HEK293T (cell line): ENCODE measurements around the gene C1QL4.
A peak's percentile ranks its signal among the peaks of the same experiment; 100 is the strongest.

Experiments
- CTCF ChIA-PET: fragments of 350-600 bp; formaldehyde crosslinking; extraction: SDS; loops from one replicate; lab custom pipeline; 2021; ENCODE audit warnings: antibody characterized with exemption, inconsistent platforms; lab: Yijun Ruan, JAX
- POLR2A ChIA-PET: fragments of 350-600 bp; formaldehyde crosslinking; extraction: SDS; loops from one replicate; lab custom pipeline; 2020; ENCODE audit warnings: antibody characterized with exemption, inconsistent platforms; lab: Yijun Ruan, JAX
- DNase-seq: peaks from one replicate; pipeline ENCODE4 v3.0.0; 2012; ENCODE audit warnings: mixed read lengths; ENCODE audit errors: extremely low spot score
- ARNT ChIP-seq: fragments of 450-650 bp; IDR thresholded peaks from 2 replicates; pipeline ENCODE4 v1.6.1; 2017; ENCODE audit warnings: mild to moderate bottlenecking
- BHLHE40 ChIP-seq: fragments of 450-650 bp; IDR thresholded peaks from 2 replicates; pipeline ENCODE4 v1.6.1; 2016; ENCODE audit warnings: mild to moderate bottlenecking, moderate library complexity, borderline replicate concordance
- CTBP1 ChIP-seq: fragments of 450-650 bp; IDR thresholded peaks from 2 replicates; pipeline ENCODE4 v1.6.1; 2016; ENCODE audit warnings: borderline replicate concordance
- ELF4 ChIP-seq: fragments of 450-650 bp; IDR thresholded peaks from 2 replicates; pipeline ENCODE4 v1.6.1; 2017; ENCODE audit warnings: antibody characterized with exemption
- FOXA1 ChIP-seq: fragments of 450-650 bp; IDR thresholded peaks from 2 replicates; pipeline ENCODE4 v1.6.1; 2016; ENCODE audit warnings: mild to moderate bottlenecking
- FOXK2 ChIP-seq: fragments of 450-650 bp; IDR thresholded peaks from 2 replicates; pipeline ENCODE4 v1.6.1; 2016; ENCODE audit warnings: mild to moderate bottlenecking
- FOXM1 ChIP-seq: fragments of 450-650 bp; IDR thresholded peaks from 2 replicates; pipeline ENCODE4 v1.6.1; 2017; ENCODE audit warnings: mild to moderate bottlenecking, borderline replicate concordance
- HDGF ChIP-seq: fragments of 450-650 bp; IDR thresholded peaks from 2 replicates; pipeline ENCODE4 v1.6.1; 2017; ENCODE audit warnings: antibody characterized with exemption, borderline replicate concordance
- L3MBTL2 ChIP-seq: fragments of 450-650 bp; conservative IDR thresholded peaks from 2 replicates; pipeline ENCODE4 v1.6.1; 2016; ENCODE audit warnings: mild to moderate bottlenecking
- LEF1 ChIP-seq: fragments of 450-650 bp; IDR thresholded peaks from 2 replicates; pipeline ENCODE4 v1.6.1; 2017; ENCODE audit warnings: mild to moderate bottlenecking, borderline replicate concordance
- NFRKB ChIP-seq: fragments of 450-650 bp; IDR thresholded peaks from 2 replicates; pipeline ENCODE4 v1.6.1; 2016; ENCODE audit warnings: mild to moderate bottlenecking, moderate library complexity
- PKNOX1 ChIP-seq: fragments of 450-650 bp; IDR thresholded peaks from 2 replicates; pipeline ENCODE4 v1.6.1; 2016
- SP1 ChIP-seq: fragments of 450-650 bp; IDR thresholded peaks from 2 replicates; pipeline ENCODE4 v1.6.1; 2017
- SUZ12 ChIP-seq: fragments of 450-650 bp; IDR thresholded peaks from 2 replicates; pipeline ENCODE4 v1.6.1; 2016; ENCODE audit warnings: mild to moderate bottlenecking
- TARDBP ChIP-seq: fragments of 450-650 bp; IDR thresholded peaks from 2 replicates; pipeline ENCODE4 v1.6.1; 2016
- ZNF384 ChIP-seq: fragments of 450-650 bp; IDR thresholded peaks from 2 replicates; pipeline ENCODE4 v1.6.1; 2016

The C1QL4 gene

GRCh38 chr12:49294086-49294803 lies 42.7 kb downstream of the C1QL4 start:
- ChIA-PET CTCF (interaction anchor here (0.6 to 3.7 kb wide), 11 partner anchors 10 to 64 kb away, joined by 3 to 34 read pairs (median 8); partner anchors contain the start of gene TROAP), POLR2A (interaction anchor here (1.1 to 5.8 kb wide), 7 partner anchors 28 to 163 kb away, joined by 4 to 68 read pairs (median 9); partner anchors contain the start of genes SPATS2, TROAP and TUBA1B)
- TF ChIP-seq FOXM1 (no peak), TARDBP (no peak), FOXA1 (no peak), PKNOX1 (no peak), NFRKB (no peak), CTBP1 (no peak), FOXK2 (no peak), BHLHE40 (no peak), L3MBTL2 (no peak), ZNF384 (no peak), HDGF (no peak), SUZ12 (no peak), ELF4 (no peak), LEF1 (no peak), SP1 (no peak), ARNT (no peak)
- no peak for DNase-seq

- DNase-seq: no peak
- TF ChIP-seq CTBP1 (no peak), FOXM1 (no peak), FOXA1 (no peak), TARDBP (no peak), SP1 (no peak), FOXK2 (no peak), ARNT (no peak), L3MBTL2 (no peak), ZNF384 (no peak), BHLHE40 (no peak), NFRKB (no peak)
- CTCF ChIA-PET: interaction anchor here (0.8 to 3.0 kb wide), 11 partner anchors 9 to 220 kb away, joined by 3 to 12 read pairs (median 4); partner anchors contain the start of genes C1QL4 and DNAJC22
- POLR2A ChIA-PET: interaction anchor here (0.9 to 2.9 kb wide), 7 partner anchors 29 to 163 kb away, joined by 3 to 15 read pairs (median 6); partner anchors contain the start of genes DNAJC22, SPATS2, TROAP and TUBA1B
Measured at GRCh38 chr12:49293056-49293956, 43.7 kb downstream of the C1QL4 start.

- POLR2A ChIA-PET: interaction anchor here (0.9 to 2.2 kb wide), 4 partner anchors 30 to 162 kb away, joined by 3 to 15 read pairs (median 4); partner anchors contain the start of genes DNAJC22, TROAP and TUBA1B
- TF ChIP-seq ZNF384 (no peak), FOXM1 (no peak), HDGF (0 out of 2 replicates have a peak, but pooled peaks have one; percentile 58), TARDBP (no peak), BHLHE40 (no peak), FOXK2 (no peak)
- DNase-seq: no peak
- CTCF ChIA-PET: interaction anchor here (0.6 to 2.5 kb wide), 12 partner anchors 9 to 221 kb away, joined by 3 to 12 read pairs (median 4); partner anchors contain the start of genes C1QL4 and DNAJC22
Measured at GRCh38 chr12:49292729-49293055, 44.3 kb downstream of the C1QL4 start.

GRCh38 chr12:49288922-49289555 lies 47.9 kb downstream of the C1QL4 start:
- no peak for DNase-seq
- POLR2A ChIA-PET: interaction anchor here (1.0 to 3.0 kb wide), 6 partner anchors 9 to 53 kb away, joined by 3 to 15 read pairs (median 6); partner anchors contain the start of genes TROAP and TUBA1C
- no peak for TF ChIP-seq FOXA1
- no peak for TF ChIP-seq NFRKB
- no peak for TF ChIP-seq LEF1
- no peak for TF ChIP-seq ZNF384
- no peak for TF ChIP-seq PKNOX1
- no peak for TF ChIP-seq SUZ12
- TF ChIP-seq FOXK2: no peak
- TF ChIP-seq HDGF: no peak
- no peak for TF ChIP-seq SP1
- CTCF ChIA-PET: interaction anchor here (0.5 to 3.5 kb wide), 18 partner anchors 8 to 430 kb away, joined by 3 to 29 read pairs (median 4); partner anchors contain the start of genes DNAJC22 and TROAP

GRCh38 chr12:49288412-49288853 lies 48.6 kb downstream of the C1QL4 start:
- peak; percentile 76 for DNase-seq
- ChIA-PET POLR2A (interaction anchor here (1.1 to 3.0 kb wide), 5 partner anchors 9 to 53 kb away, joined by 3 to 15 read pairs (median 7); partner anchors contain the start of genes TROAP and TUBA1C), CTCF (interaction anchor here (0.6 to 3.5 kb wide), 17 partner anchors 9 to 339 kb away, joined by 3 to 29 read pairs (median 4); partner anchors contain the start of genes DNAJC22 and TROAP)
- TF ChIP-seq PKNOX1 (peak; percentile 46), FOXK2 (no peak)
